ENCODE data around the gene PALM.
"Not testable (repeated sequence)": the region's sequence is repeated elsewhere in the genome, so short reads cannot be mapped to it uniquely, and the experiment has no call there.

The PALM gene

DNA sequence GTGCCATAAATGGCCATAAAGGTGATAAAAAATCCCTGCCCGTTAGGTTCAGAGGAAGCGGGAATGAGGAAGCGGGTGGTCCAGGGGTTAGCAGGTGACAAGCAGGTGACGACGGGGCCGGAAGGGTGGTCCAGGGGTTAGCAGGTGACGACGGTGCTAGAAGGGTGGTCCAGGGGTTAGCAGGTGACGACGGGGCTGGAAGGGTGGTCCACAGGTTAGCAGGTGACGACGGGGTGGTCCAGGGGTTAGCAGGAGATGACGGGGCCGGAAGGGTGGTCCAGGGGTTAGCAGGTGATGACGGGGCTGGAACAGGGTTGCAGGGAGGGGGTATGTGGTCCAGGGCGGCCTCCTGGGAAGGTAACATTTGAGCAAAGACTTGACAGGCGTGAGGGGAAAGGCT, 19.7 kb upstream of the PALM start:
- Histone ChIP-seq H3K4me3 (ENCODE audit: low read length in 2 of 2) (no peak overlapping the region), H3K4me1 (ENCODE audit: control insufficient read depth in 2 of 2, insufficient read depth in 2 of 2, low read length in 2 of 2) (no peaks in the 10 kb centered on the region), H3K9me3 (ENCODE audit: control insufficient read depth in 2 of 2, low read length in 2 of 2) (no peaks in the 10 kb centered on the region), H3K27ac (ENCODE audit: low read depth in 2 of 2, low read length in 2 of 2) (no peak overlapping the region), H3K36me3 (ENCODE audit: control insufficient read depth in 2 of 2, insufficient read depth in 2 of 2, low read length in 2 of 2) (no peaks in the 10 kb centered on the region), H3K9ac (ENCODE audit: low read depth in 1 of 2, low read length in 2 of 2) (no peak overlapping the region), H3K27me3 (ENCODE audit: control insufficient read depth in 2 of 2, insufficient read depth in 2 of 2, low read length in 2 of 2) (no peaks in the 10 kb centered on the region)

DNA sequence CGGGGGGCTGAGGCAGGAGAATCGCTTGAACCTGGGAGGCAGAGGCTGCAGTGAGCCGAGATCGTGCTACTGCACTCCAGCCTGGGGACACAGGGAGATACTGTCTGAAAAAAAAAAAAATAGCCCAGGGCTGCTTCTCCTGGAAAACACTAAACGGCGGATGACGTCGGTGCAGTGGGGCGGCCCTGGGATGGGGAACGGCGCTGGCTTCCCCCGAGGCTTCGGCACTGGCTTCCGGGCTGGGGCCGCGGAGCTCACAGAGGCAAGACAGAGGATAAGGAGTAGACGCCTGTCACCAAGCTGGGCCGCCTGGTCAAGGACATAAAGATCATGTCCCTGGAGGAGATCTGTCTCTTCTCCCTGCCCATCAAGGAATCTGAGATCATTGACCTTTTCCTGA, 18.5 kb upstream of the PALM start:
- Histone ChIP-seq H3K9me3 (ENCODE audit: control insufficient read depth in 2 of 2, low read length in 2 of 2) (no peaks in the 10 kb centered on the region), H3K27me3 (ENCODE audit: control insufficient read depth in 2 of 2, insufficient read depth in 2 of 2, low read length in 2 of 2) (no peaks in the 10 kb centered on the region), H3K9ac (ENCODE audit: low read depth in 1 of 2, low read length in 2 of 2) (no peak overlapping the region), H3K4me1 (ENCODE audit: control insufficient read depth in 2 of 2, insufficient read depth in 2 of 2, low read length in 2 of 2) (no peaks in the 10 kb centered on the region), H3K4me3 (ENCODE audit: low read length in 2 of 2) (no peak overlapping the region), H3K36me3 (ENCODE audit: control insufficient read depth in 2 of 2, insufficient read depth in 2 of 2, low read length in 2 of 2) (no peaks in the 10 kb centered on the region), H3K27ac (ENCODE audit: low read depth in 2 of 2, low read length in 2 of 2) (no peak overlapping the region)

- Histone ChIP-seq H3K27me3 (ENCODE audit: control insufficient read depth in 2 of 2, insufficient read depth in 2 of 2, low read length in 2 of 2) (peaks cover 0 to 4% of the 10 kb centered on the region in 2 donors), H3K4me3 (ENCODE audit: low read length in 2 of 2) (no peak overlapping the region), H3K27ac (ENCODE audit: low read depth in 2 of 2, low read length in 2 of 2) (no peak overlapping the region), H3K9me3 (ENCODE audit: control insufficient read depth in 2 of 2, low read length in 2 of 2) (no peaks in the 10 kb centered on the region), H3K4me1 (ENCODE audit: control insufficient read depth in 2 of 2, insufficient read depth in 2 of 2, low read length in 2 of 2) (no peaks in the 10 kb centered on the region), H3K36me3 (ENCODE audit: control insufficient read depth in 2 of 2, insufficient read depth in 2 of 2, low read length in 2 of 2) (no peaks in the 10 kb centered on the region), H3K9ac (ENCODE audit: low read depth in 1 of 2, low read length in 2 of 2) (no peak overlapping the region)
Measured at GRCh38 chr19:694481-695351, 14.0 kb upstream of the PALM start.

GRCh38 chr19:695352-695949, 13.3 kb upstream of the PALM start, which contains the start of gene PRSS57:
TSS of gene PRSS57 (minus strand) at chr19:695452. CDS start at chr19:695430, 22 bp downstream.
- Histone ChIP-seq H3K27me3 (ENCODE audit: control insufficient read depth in 2 of 2, insufficient read depth in 2 of 2, low read length in 2 of 2) (peaks cover 0 to 4% of the 10 kb centered on the region in 2 donors), H3K4me1 (ENCODE audit: control insufficient read depth in 2 of 2, insufficient read depth in 2 of 2, low read length in 2 of 2) (no peaks in the 10 kb centered on the region), H3K27ac (ENCODE audit: low read depth in 2 of 2, low read length in 2 of 2) (no peak within 1 kb of the TSS), H3K9me3 (ENCODE audit: control insufficient read depth in 2 of 2, low read length in 2 of 2) (no peaks in the 10 kb centered on the region), H3K9ac (ENCODE audit: low read depth in 1 of 2, low read length in 2 of 2) (no peak within 1 kb of the TSS), H3K4me3 (ENCODE audit: low read length in 2 of 2) (no peak within 1 kb of the TSS), H3K36me3 (ENCODE audit: control insufficient read depth in 2 of 2, insufficient read depth in 2 of 2, low read length in 2 of 2) (no peaks in the 10 kb centered on the region)

GRCh38 chr19:698529-698928, 10.2 kb upstream of the PALM start:
- not testable (repeated sequence) for H3K4me1 ChIP-seq (ENCODE audit: control insufficient read depth in 2 of 2, insufficient read depth in 2 of 2, low read length in 2 of 2); H3K27me3 ChIP-seq (ENCODE audit: control insufficient read depth in 2 of 2, insufficient read depth in 2 of 2, low read length in 2 of 2); H3K9me3 ChIP-seq (ENCODE audit: control insufficient read depth in 2 of 2, low read length in 2 of 2); H3K36me3 ChIP-seq (ENCODE audit: control insufficient read depth in 2 of 2, insufficient read depth in 2 of 2, low read length in 2 of 2); H3K27ac ChIP-seq (ENCODE audit: low read depth in 2 of 2, low read length in 2 of 2); H3K9ac ChIP-seq (ENCODE audit: low read depth in 1 of 2, low read length in 2 of 2); H3K4me3 ChIP-seq (ENCODE audit: low read length in 2 of 2)

- not testable (repeated sequence) for H3K9me3 ChIP-seq (ENCODE audit: control insufficient read depth in 2 of 2, low read length in 2 of 2); H3K27ac ChIP-seq (ENCODE audit: low read depth in 2 of 2, low read length in 2 of 2); H3K4me3 ChIP-seq (ENCODE audit: low read length in 2 of 2); H3K27me3 ChIP-seq (ENCODE audit: control insufficient read depth in 2 of 2, insufficient read depth in 2 of 2, low read length in 2 of 2); H3K4me1 ChIP-seq (ENCODE audit: control insufficient read depth in 2 of 2, insufficient read depth in 2 of 2, low read length in 2 of 2); H3K9ac ChIP-seq (ENCODE audit: low read depth in 1 of 2, low read length in 2 of 2); H3K36me3 ChIP-seq (ENCODE audit: control insufficient read depth in 2 of 2, insufficient read depth in 2 of 2, low read length in 2 of 2)
Measured at GRCh38 chr19:699885-700284, 8.8 kb upstream of the PALM start.

GRCh38 chr19:702847-703246, 5.9 kb upstream of the PALM start:
- not testable (repeated sequence) for H3K9me3 ChIP-seq (ENCODE audit: control insufficient read depth in 2 of 2, low read length in 2 of 2); H3K9ac ChIP-seq (ENCODE audit: low read depth in 1 of 2, low read length in 2 of 2); H3K36me3 ChIP-seq (ENCODE audit: control insufficient read depth in 2 of 2, insufficient read depth in 2 of 2, low read length in 2 of 2); H3K4me3 ChIP-seq (ENCODE audit: low read length in 2 of 2); H3K27me3 ChIP-seq (ENCODE audit: control insufficient read depth in 2 of 2, insufficient read depth in 2 of 2, low read length in 2 of 2); H3K4me1 ChIP-seq (ENCODE audit: control insufficient read depth in 2 of 2, insufficient read depth in 2 of 2, low read length in 2 of 2); H3K27ac ChIP-seq (ENCODE audit: low read depth in 2 of 2, low read length in 2 of 2)

GRCh38 chr19:703329-703650, 5.4 kb upstream of the PALM start:
- Histone ChIP-seq H3K4me3 (ENCODE audit: low read length in 2 of 2) (peak overlapping the region in 1 of 2 donors; percentile 38), H3K27ac (ENCODE audit: low read depth in 2 of 2, low read length in 2 of 2) (no peak overlapping the region), H3K36me3 (ENCODE audit: control insufficient read depth in 2 of 2, insufficient read depth in 2 of 2, low read length in 2 of 2) (no peaks in the 10 kb centered on the region), H3K9me3 (ENCODE audit: control insufficient read depth in 2 of 2, low read length in 2 of 2) (no peaks in the 10 kb centered on the region), H3K9ac (ENCODE audit: low read depth in 1 of 2, low read length in 2 of 2) (no peak overlapping the region), H3K4me1 (ENCODE audit: control insufficient read depth in 2 of 2, insufficient read depth in 2 of 2, low read length in 2 of 2) (no peaks in the 10 kb centered on the region), H3K27me3 (ENCODE audit: control insufficient read depth in 2 of 2, insufficient read depth in 2 of 2, low read length in 2 of 2) (peaks cover 8 to 10% of the 10 kb centered on the region in 2 donors)

DNA sequence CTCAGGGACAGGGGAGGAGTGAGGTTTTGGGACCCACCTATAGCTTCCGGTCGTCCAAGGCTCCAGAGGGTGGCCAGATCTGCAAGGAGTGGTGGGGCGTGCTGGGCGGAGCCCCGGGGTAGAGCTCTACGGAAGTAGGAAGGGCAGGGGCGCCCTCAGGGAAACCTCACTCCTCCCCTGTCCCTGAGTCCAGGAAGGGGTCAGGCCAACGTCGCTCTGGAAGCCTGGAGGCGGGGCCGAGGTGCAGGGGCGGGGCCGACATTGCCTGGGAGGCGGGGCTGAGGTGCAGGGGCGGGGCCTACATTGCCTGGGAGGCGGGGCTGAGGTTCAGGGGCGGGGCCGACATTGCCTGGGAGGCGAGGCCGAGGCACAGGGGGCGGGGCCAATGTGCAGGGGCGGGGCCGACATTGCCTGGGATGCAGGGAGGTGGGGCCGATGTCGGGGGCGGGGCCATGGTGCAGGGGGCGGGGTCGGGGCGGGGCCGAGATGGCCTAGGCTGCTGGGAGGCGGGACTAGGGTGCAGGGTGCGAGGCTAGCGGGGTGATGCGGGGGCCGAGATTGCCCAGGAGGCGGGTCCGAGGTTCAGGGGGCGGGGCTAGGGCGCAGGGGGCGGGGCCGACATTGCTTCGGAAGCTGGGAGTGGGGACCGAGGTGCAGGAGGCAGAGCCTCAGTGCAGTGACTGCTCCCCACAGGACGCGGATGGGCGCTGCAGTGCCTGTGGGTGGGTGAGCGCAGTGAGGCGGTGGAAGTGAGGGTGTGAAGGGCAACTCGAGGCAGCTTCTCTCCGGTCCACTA, 4.9 kb upstream of the PALM start:
- H3K9ac ChIP-seq (ENCODE audit: low read depth in 1 of 2, low read length in 2 of 2) = no peak overlapping the region
- no peaks in the 10 kb centered on the region for H3K9me3 ChIP-seq (ENCODE audit: control insufficient read depth in 2 of 2, low read length in 2 of 2)
- no peaks in the 10 kb centered on the region for H3K4me1 ChIP-seq (ENCODE audit: control insufficient read depth in 2 of 2, insufficient read depth in 2 of 2, low read length in 2 of 2)
- no peak overlapping the region for H3K27ac ChIP-seq (ENCODE audit: low read depth in 2 of 2, low read length in 2 of 2)
- no peaks in the 10 kb centered on the region for H3K36me3 ChIP-seq (ENCODE audit: control insufficient read depth in 2 of 2, insufficient read depth in 2 of 2, low read length in 2 of 2)
- peak overlapping the region in 1 of 2 donors; percentile 38 for H3K4me3 ChIP-seq (ENCODE audit: low read length in 2 of 2)
- peaks cover 8 to 11% of the 10 kb centered on the region in 2 donors for H3K27me3 ChIP-seq (ENCODE audit: control insufficient read depth in 2 of 2, insufficient read depth in 2 of 2, low read length in 2 of 2)

GRCh38 chr19:704447-704741, 4.3 kb upstream of the PALM start:
- H3K4me1 ChIP-seq (ENCODE audit: control insufficient read depth in 2 of 2, insufficient read depth in 2 of 2, low read length in 2 of 2) = no peaks in the 10 kb centered on the region
- H3K4me3 ChIP-seq (ENCODE audit: low read length in 2 of 2) = no peak overlapping the region
- no peak overlapping the region for H3K9ac ChIP-seq (ENCODE audit: low read depth in 1 of 2, low read length in 2 of 2)
- no peak overlapping the region for H3K27ac ChIP-seq (ENCODE audit: low read depth in 2 of 2, low read length in 2 of 2)
- no peaks in the 10 kb centered on the region for H3K9me3 ChIP-seq (ENCODE audit: control insufficient read depth in 2 of 2, low read length in 2 of 2)
- H3K36me3 ChIP-seq (ENCODE audit: control insufficient read depth in 2 of 2, insufficient read depth in 2 of 2, low read length in 2 of 2) = no peaks in the 10 kb centered on the region
- peaks cover 8 to 11% of the 10 kb centered on the region in 2 donors for H3K27me3 ChIP-seq (ENCODE audit: control insufficient read depth in 2 of 2, insufficient read depth in 2 of 2, low read length in 2 of 2)
